MCF 10A (cell line): ENCODE measurements around the gene SASH1. TPM values are rescaled to one million over a fixed set of nuclear protein-coding genes. Genes with fewer than 3 reads are reported as not detected.

Source experiments
- BruUV-seq: library from RNA; stranded (reverse); fragments of 400-500 nt; replicated peaks from 2 replicates; lab custom pipeline; 2021; lab: Mats Ljungman, UMichigan
- CTCF ChIA-PET: fragments of 300-600 bp; sonication (Branson Sonifier 250); formaldehyde crosslinking; extraction: SDS; loops from one replicate; lab custom pipeline; 2021; ENCODE audit warnings: antibody characterized with exemption, inconsistent platforms; lab: Yijun Ruan, JAX
- POLR2A ChIA-PET: fragments of 300-600, 350-650 bp; sonication (Branson Sonifier 250); formaldehyde crosslinking; extraction: SDS; loops from one replicate; lab custom pipeline; 2020; ENCODE audit warnings: antibody characterized with exemption, inconsistent platforms; lab: Yijun Ruan, JAX
- DNase-seq: peaks from one replicate; pipeline ENCODE4 v3.0.0-alpha.2; 2018; ENCODE audit not compliant: unreplicated experiment
- H3K27ac Mint-ChIP-seq: one replicate; pipeline ENCODE4 v1.8.0; 2022; ENCODE audit warnings: mild to moderate bottlenecking, low read depth, mixed read lengths; ENCODE audit not compliant: unreplicated experiment
- H3K27me3 Mint-ChIP-seq: one replicate; pipeline ENCODE4 v1.8.0; 2022; ENCODE audit warnings: mixed read lengths; ENCODE audit not compliant: insufficient read depth, unreplicated experiment
- H3K36me3 Mint-ChIP-seq: one replicate; pipeline ENCODE4 v1.8.0; 2022; ENCODE audit warnings: mild to moderate bottlenecking, moderate library complexity, mixed read lengths; ENCODE audit not compliant: insufficient read depth, unreplicated experiment
- H3K4me1 Mint-ChIP-seq: one replicate; pipeline ENCODE4 v1.8.0; 2022; ENCODE audit warnings: mixed read lengths; ENCODE audit not compliant: insufficient read depth, unreplicated experiment
- H3K4me3 Mint-ChIP-seq: one replicate; pipeline ENCODE4 v1.8.0; 2022; ENCODE audit warnings: mild to moderate bottlenecking, moderate library complexity, mixed read lengths; ENCODE audit not compliant: unreplicated experiment
- H3K9me3 Mint-ChIP-seq: one replicate; pipeline ENCODE4 v1.8.0; 2022; ENCODE audit warnings: mixed read lengths; ENCODE audit not compliant: unreplicated experiment
- intact Hi-C: fragments of 100-400 bp; cut with micrococcal nuclease; formaldehyde crosslinking; loops from 2 replicates; pipeline ENCODE4 v1.14.1; 2022
- total RNA-seq: library from RNA; stranded (reverse); gene quantifications from 2 replicates; pipeline ENCODE4 v1.2.3, GENCODE V29; 2022
- TF ChIP-seq, protein P1 (sequence below): fragments of 200-600 bp; IDR thresholded peaks from one replicate; pipeline ENCODE4 v1.8.0; 2022; ENCODE audit warnings: antibody characterized with exemption, mild to moderate bottlenecking; ENCODE audit not compliant: unreplicated experiment

SASH1 gene
- total RNA-seq, 1 experiment from 2014 or later, result 18.4 TPM

DNA sequence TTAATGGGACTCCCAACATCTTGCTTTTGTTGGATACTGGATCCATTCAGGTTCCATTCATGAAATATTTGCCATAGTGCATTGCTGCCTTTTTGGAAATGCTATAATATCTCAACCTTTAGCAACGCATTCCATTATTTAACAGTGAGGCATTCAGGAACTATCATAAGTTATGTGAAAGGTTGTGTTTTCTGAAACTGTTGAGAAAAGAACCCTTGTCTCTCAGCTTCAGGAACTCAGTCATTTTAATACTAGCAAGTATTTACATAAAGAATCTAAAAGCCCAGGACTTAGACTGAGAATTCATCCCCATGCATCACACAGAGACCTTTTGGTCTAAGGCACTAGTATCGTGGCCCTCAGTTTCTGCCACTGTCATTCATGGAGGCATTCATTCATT, 24.9 kb upstream of the SASH1 start:
- Mint-ChIP-seq H3K27ac (no peak overlapping the region), H3K27me3 (no peaks in the 10 kb centered on the region), H3K4me3 (no peak overlapping the region), H3K36me3 (peaks cover 4% of the 10 kb centered on the region), H3K4me1 (peaks cover 4% of the 10 kb centered on the region), H3K9me3 (no peaks in the 10 kb centered on the region)
- no peak for DNase-seq
- intact Hi-C loops, result no loop called here
- BruUV-seq, result no TSS peak
- ChIA-PET CTCF (interaction anchor here (0.6 to 1.4 kb wide), 3 partner anchors 11 to 148 kb away, joined by 3 to 4 read pairs (median 4); no protein-coding TSS in a partner anchor), POLR2A (no interaction called here)
- TF ChIP-seq, protein P1, sequence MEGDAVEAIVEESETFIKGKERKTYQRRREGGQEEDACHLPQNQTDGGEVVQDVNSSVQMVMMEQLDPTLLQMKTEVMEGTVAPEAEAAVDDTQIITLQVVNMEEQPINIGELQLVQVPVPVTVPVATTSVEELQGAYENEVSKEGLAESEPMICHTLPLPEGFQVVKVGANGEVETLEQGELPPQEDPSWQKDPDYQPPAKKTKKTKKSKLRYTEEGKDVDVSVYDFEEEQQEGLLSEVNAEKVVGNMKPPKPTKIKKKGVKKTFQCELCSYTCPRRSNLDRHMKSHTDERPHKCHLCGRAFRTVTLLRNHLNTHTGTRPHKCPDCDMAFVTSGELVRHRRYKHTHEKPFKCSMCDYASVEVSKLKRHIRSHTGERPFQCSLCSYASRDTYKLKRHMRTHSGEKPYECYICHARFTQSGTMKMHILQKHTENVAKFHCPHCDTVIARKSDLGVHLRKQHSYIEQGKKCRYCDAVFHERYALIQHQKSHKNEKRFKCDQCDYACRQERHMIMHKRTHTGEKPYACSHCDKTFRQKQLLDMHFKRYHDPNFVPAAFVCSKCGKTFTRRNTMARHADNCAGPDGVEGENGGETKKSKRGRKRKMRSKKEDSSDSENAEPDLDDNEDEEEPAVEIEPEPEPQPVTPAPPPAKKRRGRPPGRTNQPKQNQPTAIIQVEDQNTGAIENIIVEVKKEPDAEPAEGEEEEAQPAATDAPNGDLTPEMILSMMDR, result no peak

DNA sequence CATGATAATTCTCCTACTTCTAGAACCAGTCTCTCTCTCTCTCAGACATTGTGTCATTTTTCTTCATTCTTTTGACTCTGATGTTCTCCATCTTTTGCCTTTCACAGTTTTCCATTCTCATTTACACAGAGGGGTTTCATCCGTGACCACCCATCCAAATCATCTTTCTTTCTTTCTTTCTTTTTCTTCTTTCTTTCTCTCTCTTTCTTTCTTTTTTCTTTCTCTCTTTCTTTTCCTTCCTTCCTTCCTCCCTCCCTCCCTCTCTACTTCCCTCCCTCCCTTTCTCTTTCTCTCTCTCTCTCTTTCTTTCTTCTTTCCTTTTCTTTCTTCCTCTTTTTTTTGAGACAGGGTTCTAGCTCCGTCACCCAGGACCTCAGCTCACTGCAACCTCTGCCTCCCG, 19.9 kb upstream of the SASH1 start:
- peaks cover 4% of the 10 kb centered on the region for H3K36me3 Mint-ChIP-seq
- no peak overlapping the region for H3K27ac Mint-ChIP-seq
- TF ChIP-seq, protein P1, result no peak
- no TSS peak for BruUV-seq
- ChIA-PET CTCF (no interaction called here), POLR2A (interaction anchor here (0.8 kb wide), 1 partner anchor 20 kb away, joined by 3 read pairs; the partner anchor contains the start of gene SASH1)
- intact Hi-C loops, result no loop called here
- no peaks in the 10 kb centered on the region for H3K27me3 Mint-ChIP-seq
- DNase-seq, result no peak
- peaks cover 11% of the 10 kb centered on the region for H3K4me1 Mint-ChIP-seq
- no peaks in the 10 kb centered on the region for H3K9me3 Mint-ChIP-seq
- H3K4me3 Mint-ChIP-seq, result no peak overlapping the region

DNA sequence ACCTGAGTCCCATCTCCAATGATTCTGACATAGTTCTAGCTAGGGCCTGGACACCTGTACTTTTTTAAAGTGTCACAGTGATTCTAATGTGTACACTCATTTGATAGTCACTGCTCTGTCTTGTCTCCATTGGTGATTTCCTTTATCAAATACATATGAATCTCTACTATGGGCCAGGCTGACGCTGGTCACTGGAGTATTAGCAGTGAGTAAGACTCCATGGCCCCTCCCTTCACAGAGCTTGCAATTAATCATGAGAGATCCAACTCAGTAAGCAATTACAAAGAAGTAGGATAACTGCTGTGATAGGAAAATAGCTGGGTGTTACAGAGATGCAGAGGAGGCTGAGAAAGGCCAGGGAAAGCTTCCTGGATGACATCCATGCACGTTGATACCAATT, 19.3 kb upstream of the SASH1 start:
- CTCF ChIA-PET, result no interaction called here

GRCh38 chr6:148324297-148324985, 18.2 kb upstream of the SASH1 start:
- H3K4me1 Mint-ChIP-seq, result peaks cover 13% of the 10 kb centered on the region
- intact Hi-C loops, result no loop called here
- no peaks in the 10 kb centered on the region for H3K27me3 Mint-ChIP-seq
- H3K4me3 Mint-ChIP-seq, result no peak overlapping the region
- H3K27ac Mint-ChIP-seq, result no peak overlapping the region
- TF ChIP-seq, protein P1, result no peak
- CTCF ChIA-PET, result interaction anchor here (0.5 to 0.6 kb wide), 4 partner anchors 12 to 149 kb away, joined by 3 read pairs; no protein-coding TSS in a partner anchor
- POLR2A ChIA-PET, result interaction anchor here (0.9 kb wide), 1 partner anchor 8 kb away, joined by 3 read pairs; no protein-coding TSS in a partner anchor
- no TSS peak for BruUV-seq
- peaks cover 4% of the 10 kb centered on the region for H3K36me3 Mint-ChIP-seq
- no peaks in the 10 kb centered on the region for H3K9me3 Mint-ChIP-seq
- no peak for DNase-seq

More for the DNA sequence above, 19.3 kb upstream of the SASH1 start:
- peaks cover 4% of the 10 kb centered on the region for H3K36me3 Mint-ChIP-seq
- no peak overlapping the region for H3K4me3 Mint-ChIP-seq
- BruUV-seq, result no TSS peak
- TF ChIP-seq, protein P1, result no peak
- no peaks in the 10 kb centered on the region for H3K9me3 Mint-ChIP-seq
- H3K4me1 Mint-ChIP-seq, result peaks cover 11% of the 10 kb centered on the region
- intact Hi-C loops, result no loop called here
- no peaks in the 10 kb centered on the region for H3K27me3 Mint-ChIP-seq
- DNase-seq, result no peak
- POLR2A ChIA-PET, result interaction anchor here (0.5 to 0.9 kb wide), 4 partner anchors 9 to 520 kb away, joined by 3 read pairs; partner anchors contain the start of gene SASH1
- H3K27ac Mint-ChIP-seq, result no peak overlapping the region
